PC-9 (cell line): Measurements from ENCODE around the gene FAM81A. TPM values are rescaled to one million over a fixed set of nuclear protein-coding genes. Genes with fewer than 3 reads are reported as not detected.

ENCODE experiments used
- BruUV-seq: library from RNA; stranded (reverse); fragments of 400-500 nt; replicated peaks from 2 replicates; lab custom pipeline; 2021; lab: Mats Ljungman, UMichigan
- CTCF ChIA-PET: fragments of 300-600 bp; sonication (Branson Sonifier 250); formaldehyde crosslinking; loops from one replicate; lab custom pipeline; 2022; ENCODE audit warnings: antibody characterized with exemption; lab: Charles Lee
- POLR2A ChIA-PET: fragments of 300-600 bp; sonication (Branson Sonifier 250); formaldehyde crosslinking; loops from one replicate; lab custom pipeline; 2022; ENCODE audit warnings: antibody characterized with exemption; ENCODE audit not compliant: unreplicated experiment; lab: Charles Lee
- DNase-seq, 2 experiments: peaks; one replicate each; pipeline versions ENCODE4 v3.0.0 to v3.0.0-alpha.2; 2015 to 2022; ENCODE audit warnings: mixed read lengths in 1 of 2
- H2AFZ ChIP-seq: fragments of 200-600 bp; sonication (generic); 2 replicates; pipeline ENCODE4 v1.8.1; 2017; ENCODE audit warnings: antibody characterized with exemption
- H3F3A ChIP-seq: fragments of 200-600 bp; sonication (generic); 2 replicates; pipeline ENCODE4 v1.8.1; 2017; ENCODE audit warnings: antibody characterized with exemption, mild to moderate bottlenecking, low read depth; ENCODE audit not compliant: insufficient read depth
- H3K27ac ChIP-seq: fragments of 200-600 bp; sonication (generic); 2 replicates; pipeline ENCODE4 v1.6.1; 2016; ENCODE audit warnings: mixed run types
- H3K27me3 ChIP-seq: fragments of 200-600 bp; sonication (generic); 2 replicates; pipeline ENCODE4 v1.6.1; 2016; ENCODE audit warnings: low read depth, mixed run types; ENCODE audit not compliant: insufficient read depth
- H3K36me3 ChIP-seq: fragments of 200-600 bp; sonication (generic); 2 replicates; pipeline ENCODE4 v1.6.1; 2016; ENCODE audit warnings: low read depth, mixed run types
- H3K4me1 ChIP-seq: fragments of 200-600 bp; sonication (generic); replicated peaks from 2 replicates; pipeline ENCODE4 v1.6.1; 2016; ENCODE audit warnings: mixed run types; ENCODE audit not compliant: insufficient read depth
- H3K4me2 ChIP-seq: fragments of 200-600 bp; sonication (generic); 2 replicates; pipeline ENCODE4 v1.6.1; 2017; ENCODE audit warnings: mixed run types
- H3K4me3 ChIP-seq: fragments of 200-600 bp; sonication (generic); 2 replicates; pipeline ENCODE4 v1.6.1; 2016; ENCODE audit warnings: mixed run types
- H3K79me2 ChIP-seq: fragments of 200-600 bp; sonication (generic); 2 replicates; pipeline ENCODE4 v1.6.1; 2017; ENCODE audit warnings: low read depth, mixed run types
- H3K9me2 ChIP-seq: fragments of 200-600 bp; sonication (generic); 2 replicates; pipeline ENCODE4 v1.8.1; 2017; ENCODE audit warnings: mild to moderate bottlenecking; ENCODE audit not compliant: insufficient read depth
- H3K9me3 ChIP-seq: fragments of 200-600 bp; sonication (generic); 2 replicates; pipeline ENCODE4 v1.8.1; 2016; ENCODE audit warnings: low read depth; ENCODE audit not compliant: insufficient read depth
- H4K20me1 ChIP-seq: fragments of 200-600 bp; sonication (generic); 2 replicates; pipeline ENCODE4 v1.8.1; 2017; ENCODE audit not compliant: insufficient read depth
- EZH2 ChIP-seq: fragments of 200-600 bp; sonication (generic); IDR thresholded peaks from 2 replicates; pipeline ENCODE4 v1.8.0; 2017; ENCODE audit warnings: antibody characterized with exemption, low read depth
- intact Hi-C: fragments of 100-400 bp; cut with micrococcal nuclease; formaldehyde crosslinking; loops from one replicate; pipeline ENCODE4 v1.10.0; 2022; ENCODE audit not compliant: unreplicated experiment
- total RNA-seq: library from RNA; stranded (reverse); gene quantifications from 2 replicates; pipeline ENCODE4 v1.2.3, GENCODE V29; 2021
- TF ChIP-seq, protein P1 (sequence below): fragments of 200-600 bp; sonication (generic); conservative IDR thresholded peaks from 2 replicates; pipeline ENCODE4 v1.6.1; 2017; ENCODE audit warnings: mixed run types, antibody characterized with exemption, mild to moderate bottlenecking, moderate library complexity

Gene FAM81A
- total RNA-seq, 1 experiment from 2014 or later = 7.0 TPM

DNA sequence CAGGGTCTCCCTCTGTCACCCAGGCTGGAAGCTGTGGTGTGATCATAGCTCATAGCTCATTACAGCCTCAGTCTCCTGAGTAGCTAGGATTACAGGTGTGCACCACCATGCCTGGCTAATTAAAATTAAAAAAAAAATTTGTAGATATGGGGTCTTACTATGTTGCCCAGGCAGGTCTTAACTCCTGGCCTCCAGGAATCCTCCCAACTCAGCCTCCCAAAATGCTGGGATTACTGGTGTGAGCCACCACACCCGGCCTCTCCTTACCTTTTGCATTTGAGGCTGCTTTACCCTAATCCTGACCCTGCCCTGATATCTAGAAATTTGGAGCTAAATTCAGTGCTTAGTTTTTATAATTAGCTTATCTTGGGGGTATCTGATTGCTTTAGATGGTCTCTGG is 90.4 kb downstream of the FAM81A start:
- intact Hi-C loops = loop anchor here (1.0 to 10.0 kb wide), 3 partner anchors 548 to 1454 kb away; no protein-coding TSS in a partner anchor
- TF ChIP-seq, protein P1, sequence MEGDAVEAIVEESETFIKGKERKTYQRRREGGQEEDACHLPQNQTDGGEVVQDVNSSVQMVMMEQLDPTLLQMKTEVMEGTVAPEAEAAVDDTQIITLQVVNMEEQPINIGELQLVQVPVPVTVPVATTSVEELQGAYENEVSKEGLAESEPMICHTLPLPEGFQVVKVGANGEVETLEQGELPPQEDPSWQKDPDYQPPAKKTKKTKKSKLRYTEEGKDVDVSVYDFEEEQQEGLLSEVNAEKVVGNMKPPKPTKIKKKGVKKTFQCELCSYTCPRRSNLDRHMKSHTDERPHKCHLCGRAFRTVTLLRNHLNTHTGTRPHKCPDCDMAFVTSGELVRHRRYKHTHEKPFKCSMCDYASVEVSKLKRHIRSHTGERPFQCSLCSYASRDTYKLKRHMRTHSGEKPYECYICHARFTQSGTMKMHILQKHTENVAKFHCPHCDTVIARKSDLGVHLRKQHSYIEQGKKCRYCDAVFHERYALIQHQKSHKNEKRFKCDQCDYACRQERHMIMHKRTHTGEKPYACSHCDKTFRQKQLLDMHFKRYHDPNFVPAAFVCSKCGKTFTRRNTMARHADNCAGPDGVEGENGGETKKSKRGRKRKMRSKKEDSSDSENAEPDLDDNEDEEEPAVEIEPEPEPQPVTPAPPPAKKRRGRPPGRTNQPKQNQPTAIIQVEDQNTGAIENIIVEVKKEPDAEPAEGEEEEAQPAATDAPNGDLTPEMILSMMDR = no peak
- TF ChIP-seq EZH2 = no peak
- no peaks in the 10 kb centered on the region for H3K27me3 ChIP-seq
- H3K27ac ChIP-seq = no peak overlapping the region
- no peak overlapping the region for H3K4me3 ChIP-seq
- ChIA-PET CTCF (interaction anchor here (0.5 to 1.3 kb wide), 13 partner anchors 9 to 1056 kb away, joined by 3 to 11 read pairs (median 4); no protein-coding TSS in a partner anchor), POLR2A (no interaction called here)
- no peak overlapping the region for H3K4me2 ChIP-seq
- H3K36me3 ChIP-seq = no peaks in the 10 kb centered on the region
- no peaks in the 10 kb centered on the region for H4K20me1 ChIP-seq
- H3K79me2 ChIP-seq = no peaks in the 10 kb centered on the region
- no peaks in the 10 kb centered on the region for H3K9me3 ChIP-seq
- DNase-seq = no peak
- H3K4me1 ChIP-seq = no peaks in the 10 kb centered on the region; the same call in 1 of the 2 replicates
- no TSS peak for BruUV-seq
- no peaks in the 10 kb centered on the region for H3F3A ChIP-seq
- H2AFZ ChIP-seq = no peak overlapping the region
- no peaks in the 10 kb centered on the region for H3K9me2 ChIP-seq

DNA sequence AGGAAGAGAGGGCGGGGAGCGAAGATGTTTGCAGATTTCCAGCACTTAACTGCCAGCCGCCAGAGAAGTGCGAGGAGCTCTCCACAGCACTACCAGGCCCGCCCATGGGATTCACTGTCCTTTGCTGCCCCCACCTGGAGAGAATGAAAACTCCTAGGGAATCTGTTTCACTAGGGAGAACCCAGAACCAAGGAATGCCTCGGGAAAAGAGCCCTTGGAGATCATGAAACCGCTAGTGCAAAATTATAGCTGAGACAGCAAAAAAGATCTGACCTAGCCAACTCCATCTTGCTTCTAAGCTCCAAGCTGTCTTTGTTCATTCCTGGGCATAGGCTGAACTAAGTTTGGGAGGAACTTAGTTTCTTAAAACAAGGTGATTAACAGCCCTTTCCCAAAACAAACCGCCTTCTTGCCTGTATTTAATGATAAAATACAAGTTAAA is 91.0 kb downstream of the FAM81A start:
- H4K20me1 ChIP-seq = no peaks in the 10 kb centered on the region
- no peak overlapping the region for H3K4me3 ChIP-seq
- CTCF ChIA-PET = interaction anchor here (0.5 to 1.3 kb wide), 17 partner anchors 8 to 1060 kb away, joined by 3 to 11 read pairs (median 4); no protein-coding TSS in a partner anchor
- no peaks in the 10 kb centered on the region for H3K9me3 ChIP-seq
- H2AFZ ChIP-seq = no peak overlapping the region
- H3K27ac ChIP-seq = no peak overlapping the region
- no peaks in the 10 kb centered on the region for H3K79me2 ChIP-seq
- no peaks in the 10 kb centered on the region for H3K27me3 ChIP-seq
- no TSS peak for BruUV-seq
- POLR2A ChIA-PET = no interaction called here
- intact Hi-C loops = loop anchor here (1.0 to 10.0 kb wide), 3 partner anchors 549 to 1454 kb away; no protein-coding TSS in a partner anchor
- TF ChIP-seq, protein P1 = peak; percentile 86
- TF ChIP-seq EZH2 = no peak
- H3F3A ChIP-seq = no peaks in the 10 kb centered on the region
- no peaks in the 10 kb centered on the region for H3K9me2 ChIP-seq
- peak; percentile 76 to 85 for DNase-seq
- H3K4me2 ChIP-seq = no peak overlapping the region
- H3K36me3 ChIP-seq = no peaks in the 10 kb centered on the region
- no peaks in the 10 kb centered on the region; the same call in 1 of the 2 replicates for H3K4me1 ChIP-seq

DNA sequence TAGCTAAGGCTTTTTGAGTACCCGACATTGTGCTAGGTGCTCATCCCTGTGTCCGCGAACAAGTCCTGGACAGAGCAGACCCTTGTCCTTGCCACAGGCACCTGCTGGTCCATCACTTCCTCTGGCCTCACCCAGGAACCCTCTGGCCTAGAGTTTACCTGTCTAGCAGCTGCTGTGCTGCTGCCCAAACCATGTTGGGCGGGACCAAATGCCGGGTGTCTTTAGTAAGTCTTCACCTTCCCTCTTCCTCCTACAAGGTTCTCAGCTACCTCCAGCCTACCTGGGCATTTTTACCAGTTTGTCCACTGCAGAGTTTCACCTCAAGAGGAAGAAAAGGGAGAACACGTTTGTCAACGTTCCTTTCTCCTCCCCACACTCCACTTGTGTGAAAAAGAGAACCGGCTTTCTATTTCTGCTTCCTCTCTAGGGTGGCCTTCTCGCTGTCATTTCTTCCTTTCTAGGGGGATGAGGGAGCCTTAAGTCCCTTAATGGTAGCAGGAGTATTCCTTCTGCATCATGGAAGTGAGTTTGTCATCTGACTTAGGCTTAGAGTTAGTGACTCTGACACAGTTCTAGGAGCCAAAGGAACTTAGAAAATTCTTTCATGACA is 93.2 kb downstream of the FAM81A start:
- Histone ChIP-seq H3K9me2 (no peaks in the 10 kb centered on the region), H3K4me1 (no peaks in the 10 kb centered on the region; the same call in 1 of the 2 replicates), H3K4me3 (no peak overlapping the region), H3K4me2 (no peak overlapping the region), H2AFZ (0 out of 2 replicates have a peak overlapping the region, but pooled peaks have one; percentile 48), H3K27me3 (no peaks in the 10 kb centered on the region), H3K27ac (no peak overlapping the region), H3F3A (no peaks in the 10 kb centered on the region), H4K20me1 (no peaks in the 10 kb centered on the region), H3K36me3 (no peaks in the 10 kb centered on the region), H3K79me2 (no peaks in the 10 kb centered on the region), H3K9me3 (no peaks in the 10 kb centered on the region)
- intact Hi-C loops = loop anchor here (5.0 kb wide), 1 partner anchor 41 kb away; no protein-coding TSS in a partner anchor
- no TSS peak for BruUV-seq
- ChIA-PET CTCF (interaction anchor here (0.6 kb wide), 1 partner anchor 86 kb away, joined by 19 read pairs; no protein-coding TSS in a partner anchor), POLR2A (no interaction called here)
- peak in 1 of 2 experiments; percentile 20 for DNase-seq
- TF ChIP-seq, protein P1 = no peak
- no peak for TF ChIP-seq EZH2
